Heart left ventricle (tissue), 16 donors: Measurements from ENCODE around the gene GAS7. TPM values are rescaled to one million over a fixed set of nuclear protein-coding genes. Genes with fewer than 3 reads are reported as not detected.

ENCODE experiments used
- ATAC-seq, 4 donors: fragments of 200-7000 bp; cut with Tn5 transposase; one replicate each; pipeline ENCODE4 v1.9.1; 2020 to 2022; ENCODE audit warnings: moderate library complexity in 4 of 4, mild to moderate bottlenecking in 3 of 4, moderate number of reproducible peaks in 1 of 4
- DNase-seq, 5 donors: peaks; one replicate each; pipeline ENCODE4 v3.0.0-alpha.2; 2020
- H3K27ac ChIP-seq, 12 donors: fragments of 200-600 bp; sonication (generic) in 4 of 12; one replicate each; pipeline versions ENCODE4 v1.5.0 to v1.8.0; 2016 to 2022; ENCODE audit warnings: mild to moderate bottlenecking in 2 of 12
- H3K27me3 ChIP-seq, 9 donors: fragments of 200-600 bp; sonication (generic) in 2 of 9; one replicate each; pipeline versions ENCODE4 v1.5.1 to v1.8.0; 2016 to 2022; ENCODE audit warnings: mild to moderate bottlenecking in 3 of 9
- H3K36me3 ChIP-seq, 9 donors: fragments of 200-600 bp; sonication (generic) in 2 of 9; one replicate each; pipeline versions ENCODE4 v1.5.0 to v1.8.0; 2018 to 2022; ENCODE audit warnings: mild to moderate bottlenecking in 2 of 9
- H3K4me1 ChIP-seq, 12 donors: fragments of 200-600 bp; sonication (generic) in 4 of 12; one replicate each; pipeline versions ENCODE4 v1.5.0 to v1.8.0; 2016 to 2022; ENCODE audit warnings: mild to moderate bottlenecking in 3 of 12
- H3K4me3 ChIP-seq, 12 donors: fragments of 200-600 bp; sonication (generic) in 4 of 12; one replicate each; pipeline versions ENCODE4 v1.5.0 to v1.8.0; 2017 to 2022; ENCODE audit warnings: mild to moderate bottlenecking in 9 of 12, moderate library complexity in 4 of 12
- H3K9me3 ChIP-seq, 12 donors: fragments of 200-600 bp; sonication (generic) in 4 of 12; one replicate each; pipeline versions ENCODE4 v1.5.0 to v1.8.0; 2016 to 2022; ENCODE audit warnings: mild to moderate bottlenecking in 1 of 12
- POLR2A ChIP-seq, 2 donors: fragments of 450-650 bp; IDR thresholded peaks; one replicate each; pipeline ENCODE4 v1.6.1; 2017; ENCODE audit warnings: antibody characterized with exemption in 2 of 2, mild to moderate bottlenecking in 2 of 2, moderate library complexity in 2 of 2
- WGBS, 4 donors: extraction: QIAGEN DNeasy Blood & Tissue Kit in 2 of 4; methylation state at CpG; one replicate each; pipeline versions ENCODE4 v1.1.5 to v1.1.7; 2013 to 2018; 5-methylcytosine and 5-hydroxymethylcytosine counted together
- intact Hi-C, 10 donors: fragments of 100-400 bp; cut with DNase I; formaldehyde crosslinking; loops; one replicate each; pipeline versions ENCODE4 v1.11.1 to v1.14.2; 2022
- polyA plus RNA-seq, 2 donors: library from polyadenylated mRNA; stranded (reverse); fragments of 200-250 nt; gene quantifications; one replicate each; pipeline ENCODE4 v1.2.3, GENCODE V29; 2013
- total RNA-seq, 9 donors: library from RNA; depleted of rRNA in 2 of 9; stranded (reverse); fragments of >200 nt in 2 of 9; fragmentation: NEBNext Ultra II Directional in 3 of 9; extraction: Animal tissue kit (Norgen Biotek cat#: 25700) in 3 of 9; gene quantifications; one replicate each; pipeline versions ENCODE4 v1.1.0 to v1.2.4, GENCODE V29; 2016 to 2023
- TF ChIP-seq, protein P1 (sequence below), 12 donors: fragments of 200-600 bp; sonication (generic) in 4 of 12; IDR thresholded peaks; one replicate each; pipeline versions ENCODE4 v1.5.0 to v1.8.0; 2018 to 2022; ENCODE audit warnings: antibody characterized with exemption in 12 of 12, mild to moderate bottlenecking in 5 of 12
- donor health status: ischemic (EF 13 %, LVEDD 7.1; RV severe dilation, severe dysfunction).
- donor health status: healthy with polysubstance abuse.
- donor health status: DM: no; HTN: yes; CAD: no.
- donor health status: DM: no; HTN: no; CAD: no.
- donor health status: ischemic (EF 25% LVEDD 6.9; RV normal size, moderate dysfunction).
- donor health status: ischemic (EF 25% LVEDD 5.7; RV mildly dilated, moderate dysfunction).
- donor health status: healthy.
- donor health status: DM: yes; HTN: yes; CAD: no.
- donor health status: ischemic (EF 35%, LVEDD 5.7; RV mildly dilated, moderate dysfunction).
- donor health status: nonischemic (EF 11% LVEDD 7.7; RV severe dilation, severe dysfunction).
- donor health status: DM: yes; HTN: yes; CAD: no.
- donor health status: PGD.
- donor health status: ischemic (EF 29% LVEDD 5.4; RV normal size, mild dysfunction).
- donor health status: nonischemic (EF 23%, LVEDD 6.1; RV moderate dilation, normal function).

Gene GAS7
- total and polyA plus RNA-seq, 11 donors = 19.4 to 86.5 (median 65.1) TPM

DNA sequence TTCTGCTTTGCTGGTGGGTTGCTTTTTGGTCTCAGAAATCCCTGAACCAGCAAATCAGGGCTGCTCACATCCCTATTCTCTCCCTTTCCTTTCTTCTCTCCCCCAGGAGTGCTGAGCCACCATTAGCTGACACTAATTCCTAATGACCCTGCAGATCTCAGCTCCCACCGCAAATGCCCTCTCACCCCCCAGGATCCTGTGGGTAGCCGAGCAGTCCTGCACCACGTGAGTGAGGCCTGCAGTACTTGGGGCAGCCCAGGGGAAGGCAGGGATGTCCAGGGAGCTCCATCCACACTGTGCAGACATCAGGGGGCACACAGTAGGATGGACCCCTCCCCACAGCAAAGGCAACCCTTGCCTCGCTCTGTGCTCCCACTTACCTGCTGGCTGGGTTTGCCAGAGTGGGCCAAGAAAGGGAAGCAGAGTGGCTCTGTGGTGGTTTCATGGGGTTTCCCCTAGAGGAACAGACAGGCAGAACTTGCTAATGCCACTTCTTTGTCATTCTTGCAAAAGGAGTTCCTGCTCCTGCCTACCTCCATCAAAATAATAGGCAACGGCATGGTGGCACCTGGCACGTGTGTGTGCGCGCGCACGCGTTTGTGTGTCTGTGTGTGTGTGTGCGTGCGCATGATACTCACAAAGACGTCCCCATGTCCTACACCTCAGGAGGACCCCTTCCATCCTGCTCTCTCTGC, 135.6 kb downstream of the GAS7 start:
- TF ChIP-seq POLR2A (IDR thresholded peaks at IDR 0.05) = no peak
- TF ChIP-seq, protein P1, sequence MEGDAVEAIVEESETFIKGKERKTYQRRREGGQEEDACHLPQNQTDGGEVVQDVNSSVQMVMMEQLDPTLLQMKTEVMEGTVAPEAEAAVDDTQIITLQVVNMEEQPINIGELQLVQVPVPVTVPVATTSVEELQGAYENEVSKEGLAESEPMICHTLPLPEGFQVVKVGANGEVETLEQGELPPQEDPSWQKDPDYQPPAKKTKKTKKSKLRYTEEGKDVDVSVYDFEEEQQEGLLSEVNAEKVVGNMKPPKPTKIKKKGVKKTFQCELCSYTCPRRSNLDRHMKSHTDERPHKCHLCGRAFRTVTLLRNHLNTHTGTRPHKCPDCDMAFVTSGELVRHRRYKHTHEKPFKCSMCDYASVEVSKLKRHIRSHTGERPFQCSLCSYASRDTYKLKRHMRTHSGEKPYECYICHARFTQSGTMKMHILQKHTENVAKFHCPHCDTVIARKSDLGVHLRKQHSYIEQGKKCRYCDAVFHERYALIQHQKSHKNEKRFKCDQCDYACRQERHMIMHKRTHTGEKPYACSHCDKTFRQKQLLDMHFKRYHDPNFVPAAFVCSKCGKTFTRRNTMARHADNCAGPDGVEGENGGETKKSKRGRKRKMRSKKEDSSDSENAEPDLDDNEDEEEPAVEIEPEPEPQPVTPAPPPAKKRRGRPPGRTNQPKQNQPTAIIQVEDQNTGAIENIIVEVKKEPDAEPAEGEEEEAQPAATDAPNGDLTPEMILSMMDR (IDR thresholded peaks at IDR 0.05) = no peak
- Histone ChIP-seq H3K4me3 (no peak overlapping the region), H3K36me3 (no peaks in the 10 kb centered on the region), H3K27ac (peak overlapping the region in 3 of 12 donors; percentile 6 to 78 (median 12)), H3K4me1 (peaks cover 0 to 65% (median 25%) of the 10 kb centered on the region in 12 donors), H3K9me3 (peaks cover 0 to 10% (median 0%) of the 10 kb centered on the region in 12 donors), H3K27me3 (no peaks in the 10 kb centered on the region)
- WGBS, 4 donors = 89 to 95% (median 91%) methylated on average over 13 to 14 of the region's 14 CpGs
- ATAC-seq (peak; percentile 5 to 11 (median 8)), DNase-seq (no peak)
- intact Hi-C loops = no loop called here

DNA sequence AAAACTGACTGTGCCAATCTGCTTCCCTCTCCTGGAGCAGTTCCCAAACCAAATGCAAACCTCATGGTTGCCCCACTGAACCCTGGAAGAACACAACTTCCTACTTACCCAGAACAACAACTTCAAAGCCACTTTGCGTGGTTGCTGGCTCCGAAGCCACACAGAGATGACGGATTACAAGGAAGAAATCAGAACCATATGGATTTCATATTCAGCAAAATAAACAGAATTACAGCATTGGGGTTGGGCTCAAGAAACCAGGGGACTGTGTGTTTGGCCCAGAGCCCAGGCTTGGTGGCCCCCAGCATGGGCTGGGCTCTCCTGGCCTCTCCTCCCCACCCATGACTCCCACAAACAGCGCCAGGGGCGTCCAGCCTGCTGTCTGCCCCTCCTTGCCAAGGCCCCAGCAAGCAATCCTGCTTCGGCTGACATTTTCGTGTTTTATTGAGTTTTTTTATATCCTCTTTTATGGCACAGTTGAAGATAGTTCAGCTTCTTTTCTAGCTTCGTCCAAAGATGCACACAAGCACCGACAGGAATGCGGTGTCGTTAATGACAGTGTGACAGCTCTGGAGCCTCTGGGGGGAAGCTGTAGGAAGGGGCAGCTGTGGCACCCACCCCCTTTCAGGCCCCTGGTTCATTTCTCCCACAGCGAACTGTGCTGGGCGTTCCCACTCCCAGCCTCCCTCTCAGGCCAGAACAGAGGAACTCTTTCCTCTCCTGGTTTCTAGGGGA, 137.1 kb downstream of the GAS7 start:
- Histone ChIP-seq H3K36me3 (no peaks in the 10 kb centered on the region), H3K4me1 (peaks cover 0 to 65% (median 25%) of the 10 kb centered on the region in 12 donors), H3K27me3 (no peaks in the 10 kb centered on the region), H3K9me3 (peaks cover 0 to 10% (median 0%) of the 10 kb centered on the region in 12 donors), H3K4me3 (no peak overlapping the region), H3K27ac (peak overlapping the region; percentile 21 to 82 (median 63))
- intact Hi-C loops = no loop called here
- ATAC-seq (peak in 2 of 4 donors; percentile 14 to 24), DNase-seq (peak in 2 of 5 donors; percentile 50 to 62)
- 58 to 68% (median 59%) methylated on average over 13 of the region's 13 CpGs for WGBS, 4 donors
- no peak for TF ChIP-seq POLR2A (IDR thresholded peaks at IDR 0.05)
- TF ChIP-seq, protein P1 (IDR thresholded peaks at IDR 0.05) = no peak

DNA sequence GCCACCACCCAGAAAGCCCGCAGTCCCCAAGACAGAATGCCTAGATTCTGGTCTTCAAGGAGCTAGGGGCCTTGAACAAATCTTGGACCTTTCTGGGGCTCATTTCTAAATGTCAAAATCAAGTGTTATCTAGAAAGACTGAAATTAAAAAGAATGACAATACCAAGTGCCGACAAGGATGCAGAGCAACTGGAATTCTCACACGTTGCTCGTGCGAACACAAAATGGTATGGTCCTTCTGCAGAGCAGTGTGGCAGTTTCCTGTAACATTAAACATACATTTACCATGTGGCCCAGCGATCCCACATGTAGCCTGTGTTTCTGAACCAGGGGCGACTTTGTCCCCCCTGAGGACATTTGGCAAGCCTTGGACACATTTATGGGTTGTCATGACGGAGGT, 137.9 kb downstream of the GAS7 start:
- WGBS, 4 donors = 85 to 92% (median 88%) methylated on average over 7 to 8 of the region's 8 CpGs
- H3K4me1 ChIP-seq = peaks cover 0 to 65% (median 25%) of the 10 kb centered on the region in 12 donors
- intact Hi-C loops = no loop called here
- H3K27me3 ChIP-seq = no peaks in the 10 kb centered on the region
- H3K9me3 ChIP-seq = peaks cover 0 to 8% (median 0%) of the 10 kb centered on the region in 12 donors
- DNase-seq = no peak
- ATAC-seq = no peak
- TF ChIP-seq POLR2A (IDR thresholded peaks at IDR 0.05) = no peak
- TF ChIP-seq, protein P1 (IDR thresholded peaks at IDR 0.05) = no peak
- H3K36me3 ChIP-seq = no peaks in the 10 kb centered on the region
- no peak overlapping the region for H3K4me3 ChIP-seq
- H3K27ac ChIP-seq = peak overlapping the region in 10 of 12 donors; percentile 48 to 82 (median 68)

DNA sequence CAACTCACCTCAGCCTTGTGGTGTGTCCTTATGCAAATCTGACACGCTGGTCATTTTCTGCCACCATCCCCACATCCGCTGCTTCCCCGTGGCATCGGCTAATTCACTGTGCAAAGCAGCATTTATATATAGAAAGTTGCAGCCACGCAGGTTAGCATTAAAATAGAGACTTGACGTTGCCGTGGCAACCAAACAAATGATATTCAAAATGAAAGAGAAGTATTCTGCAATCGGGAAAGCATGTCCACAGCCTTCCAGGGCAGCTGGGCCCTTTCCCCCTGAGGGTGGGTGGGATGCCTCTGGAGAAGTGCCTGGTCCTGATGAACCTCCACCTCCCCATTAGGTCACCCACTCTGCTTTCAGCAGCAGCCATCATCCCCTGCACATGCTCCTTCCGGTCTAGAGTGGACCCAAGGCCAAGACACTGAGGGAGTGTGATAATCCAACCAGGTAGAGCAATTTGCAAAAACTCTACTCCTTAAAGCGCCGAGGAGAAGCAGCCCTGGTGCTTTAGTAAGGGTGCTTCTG, 138.7 kb downstream of the GAS7 start:
- H3K27ac ChIP-seq = peak overlapping the region in 10 of 12 donors; percentile 48 to 82 (median 70)
- H3K27me3 ChIP-seq = no peaks in the 10 kb centered on the region
- H3K4me1 ChIP-seq = peaks cover 0 to 64% (median 25%) of the 10 kb centered on the region in 12 donors
- TF ChIP-seq POLR2A (IDR thresholded peaks at IDR 0.05) = no peak
- TF ChIP-seq, protein P1 (IDR thresholded peaks at IDR 0.05) = no peak
- 33 to 36% (median 34%) methylated on average over 11 of the region's 11 CpGs for whole genome bisulfite sequencing, 4 donors
- DNase-seq = peak in 4 of 5 donors; percentile 48 to 81 (median 63)
- H3K4me3 ChIP-seq = peak overlapping the region in 3 of 12 donors; percentile 3 to 26 (median 4)
- peaks cover 0 to under 1% (median 0%) of the 10 kb centered on the region in 12 donors for H3K9me3 ChIP-seq
- peak; percentile 45 to 78 (median 66) for ATAC-seq
- intact Hi-C loops = no loop called here
- H3K36me3 ChIP-seq = no peaks in the 10 kb centered on the region
